Upper lobe of right lung (tissue), 1 donor: Measurements from ENCODE around the gene RAP1GAP2. TPM values are rescaled to one million over a fixed set of nuclear protein-coding genes. Genes with fewer than 3 reads are reported as not detected.
A peak's percentile ranks its signal among the peaks of the same experiment; 100 is the strongest.
"Not testable (repeated sequence)": the region's sequence is repeated elsewhere in the genome, so short reads cannot be mapped to it uniquely, and the experiment has no call there.

Experiments used
- ATAC-seq: fragments of 200-7000 bp; cut with Tn5 transposase; one replicate; pipeline ENCODE4 v1.9.1; 2020; ENCODE audit warnings: mild to moderate bottlenecking, moderate library complexity
- DNase-seq: peaks from one replicate; pipeline ENCODE4 v3.0.0-alpha.2; 2020
- H3K27ac ChIP-seq: fragments of 200-600 bp; one replicate; pipeline ENCODE4 v1.8.0; 2022
- H3K27me3 ChIP-seq: fragments of 200-600 bp; one replicate; pipeline ENCODE4 v1.8.0; 2022; ENCODE audit warnings: mild to moderate bottlenecking
- H3K36me3 ChIP-seq: fragments of 200-600 bp; one replicate; pipeline ENCODE4 v1.8.0; 2022
- H3K4me1 ChIP-seq: fragments of 200-600 bp; one replicate; pipeline ENCODE4 v1.8.0; 2022
- H3K4me3 ChIP-seq: fragments of 200-600 bp; one replicate; pipeline ENCODE4 v1.8.0; 2022; ENCODE audit warnings: mild to moderate bottlenecking
- H3K9me3 ChIP-seq: fragments of 200-600 bp; one replicate; pipeline ENCODE4 v1.8.0; 2022
- CTCF ChIP-seq: fragments of 200-600 bp; IDR thresholded peaks from one replicate; pipeline ENCODE4 v1.8.0; 2022; ENCODE audit warnings: antibody characterized with exemption
- intact Hi-C: fragments of 100-400 bp; cut with DNase I; formaldehyde crosslinking; loops from one replicate; pipeline ENCODE4 v1.11.0; 2022
- total RNA-seq: library from RNA; stranded (reverse); fragmentation: NEBNext Ultra II Directional; extraction: Animal tissue kit (Norgen Biotek cat#: 25700); gene quantifications from one replicate; pipeline ENCODE4 v1.2.1, GENCODE V29; 2021
- donor health status: DM: no; HTN: yes; CAD: no; lungs with severe emphysema.

Gene RAP1GAP2
- total RNA-seq, 1 donor from 2014 or later, result 16.1 TPM

- H3K27me3 ChIP-seq, result peaks cover 15% of the 10 kb centered on the region
- H3K4me3 ChIP-seq, result no peak overlapping the region
- DNase-seq (peak; percentile 73), ATAC-seq (peak; percentile 54)
- intact Hi-C loops, result no loop called here
- no peaks in the 10 kb centered on the region for H3K9me3 ChIP-seq
- H3K4me1 ChIP-seq, result no peaks in the 10 kb centered on the region
- no peak overlapping the region for H3K27ac ChIP-seq
- no peak for TF ChIP-seq CTCF
- no peaks in the 10 kb centered on the region for H3K36me3 ChIP-seq
These were observed 14.2 kb upstream of the RAP1GAP2 start for GRCh38 chr17:2782055-2782454.

GRCh38 chr17:2783310-2784030 lies 12.8 kb upstream of the RAP1GAP2 start:
- TF ChIP-seq CTCF, result no peak
- Histone ChIP-seq H3K27ac (no peak overlapping the region), H3K36me3 (no peaks in the 10 kb centered on the region), H3K4me3 (no peak overlapping the region), H3K4me1 (no peaks in the 10 kb centered on the region), H3K9me3 (no peaks in the 10 kb centered on the region), H3K27me3 (peaks cover 5% of the 10 kb centered on the region)
- DNase-seq, result no peak
- intact Hi-C loops, result no loop called here
- no peak for ATAC-seq

- intact Hi-C loops, result no loop called here
- ATAC-seq, result no peak
- Histone ChIP-seq H3K4me3 (no peak overlapping the region), H3K4me1 (no peaks in the 10 kb centered on the region), H3K27ac (no peak overlapping the region), H3K27me3 (no peaks in the 10 kb centered on the region), H3K36me3 (no peaks in the 10 kb centered on the region), H3K9me3 (no peaks in the 10 kb centered on the region)
- no peak for TF ChIP-seq CTCF
- DNase-seq, result no peak
These were observed 11.4 kb upstream of the RAP1GAP2 start for GRCh38 chr17:2784864-2785263.

GRCh38 chr17:2785376-2785775 lies 10.9 kb upstream of the RAP1GAP2 start:
- H3K36me3 ChIP-seq, H3K27ac ChIP-seq, H3K27me3 ChIP-seq, DNase-seq, H3K9me3 ChIP-seq, ATAC-seq, H3K4me1 ChIP-seq, H3K4me3 ChIP-seq, intact Hi-C loops: not testable (repeated sequence)

- H3K4me3 ChIP-seq, result no peak overlapping the region
- intact Hi-C loops, result no loop called here
- TF ChIP-seq CTCF, result peak; percentile 66
- H3K27me3 ChIP-seq, result no peaks in the 10 kb centered on the region
- H3K9me3 ChIP-seq, result no peaks in the 10 kb centered on the region
- H3K36me3 ChIP-seq, result no peaks in the 10 kb centered on the region
- H3K4me1 ChIP-seq, result no peaks in the 10 kb centered on the region
- H3K27ac ChIP-seq, result no peak overlapping the region
- DNase-seq, result peak; percentile 92
- peak; percentile 97 for ATAC-seq
These were observed 9.9 kb upstream of the RAP1GAP2 start for GRCh38 chr17:2786176-2786881.

GRCh38 chr17:2789700-2790099 lies 6.5 kb upstream of the RAP1GAP2 start:
- no peak overlapping the region for H3K27ac ChIP-seq
- no peaks in the 10 kb centered on the region for H3K36me3 ChIP-seq
- intact Hi-C loops, result no loop called here
- ATAC-seq (no peak), DNase-seq (no peak)
- no peak overlapping the region for H3K4me3 ChIP-seq
- no peaks in the 10 kb centered on the region for H3K9me3 ChIP-seq
- H3K4me1 ChIP-seq, result no peaks in the 10 kb centered on the region
- peaks cover 12% of the 10 kb centered on the region for H3K27me3 ChIP-seq
- no peak for TF ChIP-seq CTCF
